Gastrocnemius medialis (tissue), 4 donors: ENCODE measurements around the gene HNRNPA2B1. TPM values are rescaled to one million over a fixed set of nuclear protein-coding genes. Genes with fewer than 3 reads are reported as not detected.

ENCODE experiments used
- ATAC-seq, 2 donors: fragments of 150-250 bp; one replicate each; pipeline ENCODE4 v1.9.1; 2016
- DNase-seq, 2 donors: peaks; one replicate each; pipeline ENCODE4 v3.0.0-alpha.2; 2019
- H3K27ac ChIP-seq, 4 donors: fragments of 200-600 bp; sonication (generic); 1 replicate in 1 of 4; 2 replicates in 3 of 4; pipeline ENCODE4 v1.5.1; 2016 to 2018; ENCODE audit warnings: mild to moderate bottlenecking in 2 of 4, moderate library complexity in 1 of 4
- H3K27me3 ChIP-seq, 3 donors: fragments of 200-600 bp; sonication (generic) in 2 of 3; 1 replicate in 1 of 3; 2 replicates in 2 of 3; pipeline versions ENCODE4 v1.5.1 to v1.6.0; 2016 to 2019; ENCODE audit warnings: mild to moderate bottlenecking in 1 of 3, moderate library complexity in 1 of 3
- H3K36me3 ChIP-seq, 2 donors: fragments of 200-600 bp; sonication (generic) in 1 of 2; one replicate each; pipeline ENCODE4 v1.5.1; 2017 to 2018
- H3K4me1 ChIP-seq, 2 donors: fragments of 200-600 bp; sonication (generic) in 1 of 2; one replicate each; pipeline ENCODE4 v1.5.1; 2016 to 2017; ENCODE audit warnings: mild to moderate bottlenecking in 2 of 2
- H3K4me3 ChIP-seq, 4 donors: fragments of 200-600 bp; sonication (generic) in 3 of 4; 1 replicate in 1 of 4; 2 replicates in 3 of 4; pipeline ENCODE4 v1.5.1; 2016 to 2019; ENCODE audit warnings: mild to moderate bottlenecking in 2 of 4
- H3K9me3 ChIP-seq, 3 donors: fragments of 200-600 bp; sonication (generic) in 2 of 3; 1 replicate in 1 of 3; 2 replicates in 2 of 3; pipeline ENCODE4 v1.5.1; 2016 to 2019
- POLR2A ChIP-seq, 2 donors: fragments of 450-650 bp; IDR thresholded peaks; one replicate each; pipeline ENCODE4 v1.6.1; 2017; ENCODE audit warnings: antibody characterized with exemption in 2 of 2, mild to moderate bottlenecking in 2 of 2, moderate library complexity in 2 of 2
- in situ Hi-C, 4 donors: fragments of 200-750 bp; cut with MboI; loops; one replicate each; pipeline versions ENCODE4 v1.15.0 to v1.8.0; 2017; ENCODE audit warnings: low sequenced_read_pairs in 4 of 4
- intact Hi-C: fragments of 100-400 bp; cut with DNase I; formaldehyde crosslinking; loops from one replicate; pipeline ENCODE4 v1.15.1; 2023; ENCODE audit warnings: low total_unique reads
- total RNA-seq, 4 donors: library from RNA; depleted of rRNA; stranded (reverse); fragments of >200 nt; gene quantifications; one replicate each; pipeline versions ENCODE4 v1.1.0 to v1.2.3, GENCODE V29; 2016
- TF ChIP-seq, protein P1 (sequence below), 5 experiments: fragments of 450-650 bp in 3 of 5; fragments of 200-600 bp in 2 of 5; sonication (generic) in 2 of 5; IDR thresholded peaks in 4 of 5; conservative IDR thresholded peaks in 1 of 5; 1 replicate in 4 of 5; 2 replicates in 1 of 5; pipeline ENCODE4 v1.5.1; 2016 to 2019; ENCODE audit warnings: antibody characterized with exemption in 5 of 5, mild to moderate bottlenecking in 3 of 5, moderate library complexity in 3 of 5

Gene HNRNPA2B1
- total RNA-seq, 4 donors from 2014 or later: 155 to 242 (median 166) TPM

DNA sequence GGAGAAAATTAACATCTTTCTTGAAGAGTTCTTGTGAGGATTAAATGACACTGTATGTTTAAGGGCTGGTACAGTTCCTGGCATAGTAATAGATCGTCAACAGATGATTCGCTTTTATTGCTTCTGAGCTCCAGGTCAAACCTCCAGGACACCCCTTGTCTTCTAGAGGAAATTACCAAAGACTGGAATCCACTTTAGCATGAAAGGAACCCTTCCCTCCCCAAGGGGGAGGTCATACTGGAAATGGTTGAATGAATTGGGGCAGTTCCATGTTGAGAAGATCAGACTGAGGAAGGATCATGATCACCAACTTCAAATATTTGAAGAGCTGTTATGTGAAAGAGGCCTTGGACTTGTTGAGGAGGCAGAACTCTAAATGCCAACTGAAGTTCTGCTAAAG is 39.6 kb downstream of the HNRNPA2B1 start:
- no peaks in the 10 kb centered on the region for H3K4me1 ChIP-seq
- in situ Hi-C loops (no loop called here), intact Hi-C loops (no loop called here)
- no peak for DNase-seq
- no peak for TF ChIP-seq POLR2A (IDR thresholded peaks at IDR 0.05)
- TF ChIP-seq, protein P1, sequence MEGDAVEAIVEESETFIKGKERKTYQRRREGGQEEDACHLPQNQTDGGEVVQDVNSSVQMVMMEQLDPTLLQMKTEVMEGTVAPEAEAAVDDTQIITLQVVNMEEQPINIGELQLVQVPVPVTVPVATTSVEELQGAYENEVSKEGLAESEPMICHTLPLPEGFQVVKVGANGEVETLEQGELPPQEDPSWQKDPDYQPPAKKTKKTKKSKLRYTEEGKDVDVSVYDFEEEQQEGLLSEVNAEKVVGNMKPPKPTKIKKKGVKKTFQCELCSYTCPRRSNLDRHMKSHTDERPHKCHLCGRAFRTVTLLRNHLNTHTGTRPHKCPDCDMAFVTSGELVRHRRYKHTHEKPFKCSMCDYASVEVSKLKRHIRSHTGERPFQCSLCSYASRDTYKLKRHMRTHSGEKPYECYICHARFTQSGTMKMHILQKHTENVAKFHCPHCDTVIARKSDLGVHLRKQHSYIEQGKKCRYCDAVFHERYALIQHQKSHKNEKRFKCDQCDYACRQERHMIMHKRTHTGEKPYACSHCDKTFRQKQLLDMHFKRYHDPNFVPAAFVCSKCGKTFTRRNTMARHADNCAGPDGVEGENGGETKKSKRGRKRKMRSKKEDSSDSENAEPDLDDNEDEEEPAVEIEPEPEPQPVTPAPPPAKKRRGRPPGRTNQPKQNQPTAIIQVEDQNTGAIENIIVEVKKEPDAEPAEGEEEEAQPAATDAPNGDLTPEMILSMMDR (IDR thresholded peaks at IDR 0.05 in 4 of 5, conservative IDR thresholded peaks at IDR 0.05 in 1 of 5): no peak
- H3K36me3 ChIP-seq: no peaks in the 10 kb centered on the region
- H3K9me3 ChIP-seq: no peaks in the 10 kb centered on the region
- no peak for ATAC-seq
- H3K4me3 ChIP-seq: no peak overlapping the region
- H3K27me3 ChIP-seq: peaks cover 0 to 2% (median 0%) of the 10 kb centered on the region in 3 donors
- H3K27ac ChIP-seq: no peak overlapping the region

DNA sequence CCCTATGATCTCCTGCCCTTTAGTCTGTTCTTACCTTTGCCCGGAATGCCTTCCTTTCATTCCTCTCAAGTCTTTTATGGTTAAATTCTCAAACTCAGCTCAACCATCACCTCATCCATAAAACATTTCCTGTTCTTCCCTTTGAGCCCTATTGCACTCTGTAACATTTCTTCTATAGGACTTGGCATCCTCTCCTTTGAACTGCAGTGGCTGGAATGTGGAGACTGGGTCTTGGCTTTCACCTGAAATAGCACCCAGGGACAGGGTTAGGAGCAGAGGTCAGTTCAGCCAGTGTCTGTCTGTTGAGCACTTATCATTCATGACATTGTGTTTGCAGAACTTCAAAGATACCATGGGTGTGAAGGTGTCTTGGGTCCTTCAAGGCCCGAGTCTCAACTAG is 41.3 kb downstream of the HNRNPA2B1 start:
- Histone ChIP-seq H3K4me1 (no peaks in the 10 kb centered on the region), H3K27ac (no peak overlapping the region), H3K27me3 (peaks cover 6 to 14% (median 12%) of the 10 kb centered on the region in 3 donors), H3K36me3 (no peaks in the 10 kb centered on the region), H3K4me3 (no peak overlapping the region), H3K9me3 (no peaks in the 10 kb centered on the region)
- ATAC-seq (no peak), DNase-seq (no peak)
- TF ChIP-seq, protein P1 (IDR thresholded peaks at IDR 0.05 in 4 of 5, conservative IDR thresholded peaks at IDR 0.05 in 1 of 5): no peak
- no peak for TF ChIP-seq POLR2A (IDR thresholded peaks at IDR 0.05)
- intact Hi-C loops: no loop called here
- in situ Hi-C loops: no loop called here

DNA sequence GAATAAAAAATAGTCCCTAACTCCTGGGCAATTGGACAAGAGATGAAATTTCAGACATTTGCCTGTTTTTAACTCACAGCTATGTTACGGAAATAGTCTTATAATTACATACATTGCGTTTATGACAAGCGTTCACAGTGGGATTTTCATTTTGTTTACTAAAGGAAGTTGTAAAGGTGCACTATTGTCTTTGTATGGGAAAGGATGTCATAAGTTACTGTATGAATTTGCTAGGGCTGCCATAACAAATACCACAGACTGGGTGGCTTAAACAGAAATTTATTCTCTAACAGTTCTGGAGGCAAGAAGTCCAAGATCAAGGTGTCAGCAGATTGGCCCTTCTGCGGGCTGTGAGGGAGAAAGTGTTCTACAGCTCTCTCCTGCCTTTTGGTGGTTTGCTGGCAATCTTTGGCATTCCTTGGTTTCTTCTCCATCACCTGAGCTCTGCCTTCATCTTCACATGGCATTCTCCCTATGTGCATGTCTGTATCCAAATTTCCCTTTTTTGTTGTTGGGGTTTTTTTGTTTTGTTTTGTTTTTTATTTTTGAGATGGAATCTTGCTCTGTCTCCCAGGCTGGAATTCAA is 42.9 kb downstream of the HNRNPA2B1 start:
- intact Hi-C loops (no loop called here), in situ Hi-C loops (no loop called here)
- H3K27ac ChIP-seq: no peak overlapping the region
- no peak overlapping the region for H3K4me3 ChIP-seq
- H3K4me1 ChIP-seq: no peaks in the 10 kb centered on the region
- no peak for TF ChIP-seq POLR2A (IDR thresholded peaks at IDR 0.05)
- TF ChIP-seq, protein P1 (IDR thresholded peaks at IDR 0.05 in 4 of 5, conservative IDR thresholded peaks at IDR 0.05 in 1 of 5): no peak
- peaks cover 19 to 28% (median 27%) of the 10 kb centered on the region in 3 donors for H3K27me3 ChIP-seq
- no peaks in the 10 kb centered on the region for H3K36me3 ChIP-seq
- ATAC-seq: no peak
- DNase-seq: no peak
- H3K9me3 ChIP-seq: no peaks in the 10 kb centered on the region

DNA sequence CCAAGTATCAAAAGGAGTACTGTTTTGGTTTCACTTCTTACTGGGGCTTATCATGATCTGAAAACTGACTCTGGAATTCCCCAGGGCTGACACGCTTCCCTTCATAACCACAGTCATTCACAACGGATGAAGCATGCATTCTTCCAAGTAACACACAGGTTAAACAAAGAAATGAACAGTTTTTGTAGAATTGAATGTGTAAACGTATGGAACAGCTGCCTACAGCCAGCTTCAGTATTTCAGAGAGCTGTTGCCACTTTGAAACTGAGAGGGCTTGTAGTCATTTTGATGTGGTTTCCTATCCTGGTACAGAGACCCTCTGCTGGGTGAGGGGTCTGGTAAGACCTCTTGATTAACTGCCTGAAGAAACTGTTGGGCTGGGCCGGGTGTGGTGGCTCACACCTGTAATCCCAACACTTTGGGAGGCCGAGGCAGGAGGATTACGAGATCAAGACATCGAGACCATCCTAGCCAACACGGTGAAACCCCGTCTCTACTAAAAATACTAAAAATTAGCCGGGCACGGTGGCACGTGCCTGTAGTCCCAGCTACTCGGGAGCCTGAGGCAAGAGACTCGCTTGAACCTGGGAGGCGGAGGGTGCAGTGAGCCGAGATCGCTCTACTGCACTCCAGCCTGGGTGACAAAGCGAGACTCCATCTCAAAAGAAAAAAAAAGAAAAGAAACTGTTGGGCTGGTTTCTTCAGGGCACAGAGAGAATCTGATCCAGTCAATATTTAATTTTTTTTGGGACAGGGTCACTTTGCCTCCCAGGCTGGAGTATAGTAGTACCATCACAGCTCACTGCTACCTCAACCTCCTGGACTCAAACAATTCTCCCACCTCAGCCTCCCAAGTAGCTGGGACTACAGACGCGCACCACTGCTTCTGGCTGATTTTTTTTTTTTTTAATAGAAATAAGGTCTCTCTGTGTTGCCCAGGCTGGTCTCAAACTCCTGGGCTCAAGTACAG is 43.8 kb downstream of the HNRNPA2B1 start:
- in situ Hi-C loops: no loop called here
- intact Hi-C loops: no loop called here
- no peak overlapping the region for H3K27ac ChIP-seq
- TF ChIP-seq, protein P1 (IDR thresholded peaks at IDR 0.05 in 4 of 5, conservative IDR thresholded peaks at IDR 0.05 in 1 of 5): no peak
- no peak for TF ChIP-seq POLR2A (IDR thresholded peaks at IDR 0.05)
- H3K36me3 ChIP-seq: no peaks in the 10 kb centered on the region
- H3K4me1 ChIP-seq: peaks cover 0 to 2% of the 10 kb centered on the region in 2 donors
- H3K4me3 ChIP-seq: no peak overlapping the region
- no peak for ATAC-seq
- H3K27me3 ChIP-seq: peaks cover 27 to 33% (median 30%) of the 10 kb centered on the region in 3 donors
- no peak for DNase-seq
- no peaks in the 10 kb centered on the region for H3K9me3 ChIP-seq
